MM.1S (cell line): ENCODE measurements around the gene PRUNE2.

Experiments used
- DNase-seq: peaks from one replicate; pipeline ENCODE4 v3.0.0-alpha.2; 2015
- H2AFZ ChIP-seq: fragments of 300-600 bp; sonication (generic); 2 replicates; pipeline ENCODE4 v1.6.0; 2016; ENCODE audit warnings: antibody characterized with exemption, low read length
- H3F3A ChIP-seq: fragments of 300-600 bp; sonication (generic); 2 replicates; pipeline ENCODE4 v1.6.1; 2016; ENCODE audit warnings: mild to moderate bottlenecking, antibody characterized with exemption, low read length, moderate library complexity, mixed read lengths; ENCODE audit not compliant: insufficient read depth
- H3K27ac ChIP-seq: fragments of 300-600 bp; sonication (generic); 2 replicates; pipeline ENCODE4 v1.5.1; 2016; ENCODE audit warnings: mild to moderate bottlenecking, low read length
- H3K27me3 ChIP-seq: fragments of 300-600 bp; sonication (generic); replicated peaks from 2 replicates; pipeline ENCODE4 v1.6.0; 2016; ENCODE audit warnings: low read length; ENCODE audit not compliant: insufficient read depth
- H3K36me3 ChIP-seq: fragments of 300-600 bp; sonication (generic); replicated peaks from 2 replicates; pipeline ENCODE4 v1.6.1; 2016; ENCODE audit warnings: mild to moderate bottlenecking, low read length, mixed read lengths; ENCODE audit not compliant: insufficient read depth
- H3K4me1 ChIP-seq: fragments of 300-600 bp; sonication (generic); 2 replicates; pipeline ENCODE4 v1.6.1; 2016; ENCODE audit warnings: low read length, mixed read lengths
- H3K4me2 ChIP-seq: fragments of 300-600 bp; sonication (generic); 2 replicates; pipeline ENCODE4 v1.6.0; 2016; ENCODE audit warnings: low read depth, low read length
- H3K4me3 ChIP-seq: fragments of 300-600 bp; sonication (generic); 2 replicates; pipeline ENCODE4 v1.5.1; 2016; ENCODE audit warnings: low read length, mixed read lengths
- H3K79me2 ChIP-seq: fragments of 300-600 bp; sonication (generic); 2 replicates; pipeline ENCODE4 v1.6.1; 2016; ENCODE audit warnings: mixed run types, low read length, mixed read lengths
- H3K9ac ChIP-seq: fragments of 300-600 bp; sonication (generic); 2 replicates; pipeline ENCODE4 v1.6.1; 2016; ENCODE audit warnings: low read length, mixed read lengths
- H3K9me2 ChIP-seq: fragments of 300-600 bp; sonication (generic); replicated peaks from 2 replicates; pipeline ENCODE4 v1.6.1; 2016; ENCODE audit warnings: mild to moderate bottlenecking, low read length, mixed read lengths; ENCODE audit not compliant: insufficient read depth
- H3K9me3 ChIP-seq: fragments of 300-600 bp; sonication (generic); replicated peaks from 2 replicates; pipeline ENCODE4 v1.6.1; 2016; ENCODE audit warnings: mild to moderate bottlenecking, low read length, mixed read lengths; ENCODE audit not compliant: insufficient read depth
- H4K20me1 ChIP-seq: fragments of 300-600 bp; sonication (generic); 2 replicates; pipeline ENCODE4 v1.6.1; 2016; ENCODE audit warnings: mild to moderate bottlenecking, low read length, moderate library complexity, mixed read lengths; ENCODE audit not compliant: insufficient read depth
- CTCF ChIP-seq: fragments of 300-600 bp; sonication (generic); IDR thresholded peaks from 2 replicates; pipeline ENCODE4 v1.5.1; 2016; ENCODE audit warnings: antibody characterized with exemption, low read length, mixed read lengths
- EZH2 ChIP-seq: fragments of 300-600 bp; sonication (generic); optimal IDR thresholded peaks from 2 replicates; pipeline ENCODE3; 2017; ENCODE audit warnings: low read depth, mild to moderate bottlenecking, antibody characterized with exemption, low read length, mixed read lengths
- EZH2phosphoT487 ChIP-seq: fragments of 300-600 bp; sonication (generic); IDR thresholded peaks from 2 replicates; pipeline ENCODE4 v1.6.1; 2018; ENCODE audit warnings: antibody characterized with exemption, low read length

PRUNE2 gene

GRCh38 chr9:76615177-76615603, 290.7 kb downstream of the PRUNE2 start:
- Histone ChIP-seq H3K9me3 (no peaks in the 10 kb centered on the region), H2AFZ (no peak overlapping the region), H3K27me3 (no peaks in the 10 kb centered on the region), H3F3A (no peaks in the 10 kb centered on the region), H3K4me2 (no peak overlapping the region), H3K79me2 (no peaks in the 10 kb centered on the region), H3K36me3 (no peaks in the 10 kb centered on the region), H3K9ac (no peak overlapping the region), H3K4me3 (no peak overlapping the region), H3K27ac (no peak overlapping the region), H3K9me2 (no peaks in the 10 kb centered on the region), H3K4me1 (no peaks in the 10 kb centered on the region), H4K20me1 (no peaks in the 10 kb centered on the region)
- TF ChIP-seq CTCF (no peak), EZH2 (no peak), EZH2phosphoT487 (no peak)
- DNase-seq, result no peak

GRCh38 chr9:76613974-76614373, 291.9 kb downstream of the PRUNE2 start:
- Histone ChIP-seq H3K4me2 (no peak overlapping the region), H3K79me2 (no peaks in the 10 kb centered on the region), H3K9ac (no peak overlapping the region), H3K4me3 (no peak overlapping the region), H3K9me3 (no peaks in the 10 kb centered on the region), H3K27ac (no peak overlapping the region), H3K9me2 (no peaks in the 10 kb centered on the region), H2AFZ (no peak overlapping the region), H3K27me3 (no peaks in the 10 kb centered on the region), H3K36me3 (no peaks in the 10 kb centered on the region), H4K20me1 (no peaks in the 10 kb centered on the region), H3F3A (no peaks in the 10 kb centered on the region), H3K4me1 (no peaks in the 10 kb centered on the region)
- TF ChIP-seq EZH2, result no peak
- TF ChIP-seq EZH2phosphoT487, result no peak
- no peak for TF ChIP-seq CTCF
- no peak for DNase-seq

GRCh38 chr9:76613150-76613781, 292.6 kb downstream of the PRUNE2 start:
- Histone ChIP-seq H4K20me1 (no peaks in the 10 kb centered on the region), H3K4me1 (no peaks in the 10 kb centered on the region), H3K27ac (no peak overlapping the region), H3K36me3 (no peaks in the 10 kb centered on the region), H3K4me2 (no peak overlapping the region), H3K79me2 (no peaks in the 10 kb centered on the region), H3K27me3 (no peaks in the 10 kb centered on the region), H3F3A (no peaks in the 10 kb centered on the region), H3K9me2 (no peaks in the 10 kb centered on the region), H3K9ac (no peak overlapping the region), H2AFZ (no peak overlapping the region), H3K4me3 (no peak overlapping the region), H3K9me3 (no peaks in the 10 kb centered on the region)
- TF ChIP-seq EZH2, result no peak
- no peak for TF ChIP-seq EZH2phosphoT487
- DNase-seq, result no peak

- Histone ChIP-seq H3F3A (no peaks in the 10 kb centered on the region), H3K36me3 (no peaks in the 10 kb centered on the region), H3K9me3 (no peaks in the 10 kb centered on the region), H3K9ac (no peak overlapping the region), H3K4me1 (no peaks in the 10 kb centered on the region; the same call in 1 of the 2 replicates), H3K27me3 (no peaks in the 10 kb centered on the region), H3K4me2 (no peak overlapping the region), H3K79me2 (no peaks in the 10 kb centered on the region), H4K20me1 (no peaks in the 10 kb centered on the region), H3K27ac (no peak overlapping the region), H2AFZ (no peak overlapping the region), H3K4me3 (no peak overlapping the region), H3K9me2 (no peaks in the 10 kb centered on the region)
- TF ChIP-seq CTCF (no peak), EZH2phosphoT487 (no peak), EZH2 (no peak)
- DNase-seq, result no peak
Observed at GRCh38 chr9:76610011-76610352, 295.9 kb downstream of the PRUNE2 start.
